ENCODE data around the gene CDH2. TPM values are rescaled to one million over a fixed set of nuclear protein-coding genes. Genes with fewer than 3 reads are reported as not detected.

Gene CDH2
- total and polyA plus RNA-seq, 4 donors = 14.2 to 49.5 (median 26.4) TPM

- no peak overlapping the region for H3K27ac ChIP-seq (ENCODE audit: low read depth in 1 of 2, low read length in 2 of 2)
- no peak for DNase-seq (ENCODE audit: low spot score)
- peaks cover 0 to 39% (median 29%) of the 10 kb centered on the region in 4 donors for H3K4me1 ChIP-seq (ENCODE audit: control insufficient read depth in 4 of 4, insufficient read depth in 4 of 4, low read length in 3 of 4)
- WGBS = 86% methylated on average over 3 of the region's 3 CpGs
- H3K36me3 ChIP-seq (ENCODE audit: control insufficient read depth in 4 of 4, insufficient read depth in 3 of 4, low read depth in 1 of 4, low read length in 3 of 4) = no peaks in the 10 kb centered on the region
- H3K4me3 ChIP-seq (ENCODE audit: low read depth in 1 of 3, low read length in 3 of 3) = no peak overlapping the region
- H3K9ac ChIP-seq (ENCODE audit: low read depth in 1 of 2, low read length in 2 of 2) = no peak overlapping the region
- H3K9me3 ChIP-seq (ENCODE audit: control insufficient read depth in 4 of 4, low read length in 3 of 4) = no peaks in the 10 kb centered on the region
- no peak for TF ChIP-seq TAF1 (conservative IDR thresholded peaks at IDR 0.05)
- TF ChIP-seq FOXA1 (IDR thresholded peaks at IDR 0.05) = no peak
- no peak for TF ChIP-seq ATF3 (IDR thresholded peaks at IDR 0.05)
- TF ChIP-seq SP1 (IDR thresholded peaks at IDR 0.05) = no peak
- no peak for TF ChIP-seq NR2F2 (IDR thresholded peaks at IDR 0.05)
- TF ChIP-seq HNF4G (IDR thresholded peaks at IDR 0.05) = no peak
- no peak for TF ChIP-seq HNF4A (conservative IDR thresholded peaks at IDR 0.05)
- no peak for TF ChIP-seq GABPA (IDR thresholded peaks at IDR 0.05 in 1 of 2, conservative IDR thresholded peaks at IDR 0.05 in 1 of 2)
- no peak for TF ChIP-seq ZBTB33 (IDR thresholded peaks at IDR 0.05)
- no peak for TF ChIP-seq EGR1 (IDR thresholded peaks at IDR 0.05; ENCODE audit: low read depth in 2 of 2)
- no peaks in the 10 kb centered on the region for H3K27me3 ChIP-seq (ENCODE audit: control insufficient read depth in 4 of 4, insufficient read depth in 4 of 4, low read length in 3 of 4)
Measured at GRCh38 chr18:28113271-28114029, 63.5 kb downstream of the CDH2 start.

GRCh38 chr18:28112056-28112470 is 64.9 kb downstream of the CDH2 start:
- H3K4me1 ChIP-seq (ENCODE audit: control insufficient read depth in 4 of 4, insufficient read depth in 4 of 4, low read length in 3 of 4) = peaks cover 5 to 41% (median 33%) of the 10 kb centered on the region in 4 donors
- H3K4me3 ChIP-seq (ENCODE audit: low read depth in 1 of 3, low read length in 3 of 3) = no peak overlapping the region
- no peaks in the 10 kb centered on the region for H3K9me3 ChIP-seq (ENCODE audit: control insufficient read depth in 4 of 4, low read length in 3 of 4)
- WGBS = 73% methylated on average over 5 of the region's 5 CpGs
- no peaks in the 10 kb centered on the region for H3K27me3 ChIP-seq (ENCODE audit: control insufficient read depth in 4 of 4, insufficient read depth in 4 of 4, low read length in 3 of 4)
- H3K9ac ChIP-seq (ENCODE audit: low read depth in 1 of 2, low read length in 2 of 2) = no peak overlapping the region
- H3K36me3 ChIP-seq (ENCODE audit: control insufficient read depth in 4 of 4, insufficient read depth in 3 of 4, low read depth in 1 of 4, low read length in 3 of 4) = no peaks in the 10 kb centered on the region
- no peak for TF ChIP-seq TAF1 (conservative IDR thresholded peaks at IDR 0.05)
- no peak for TF ChIP-seq NR2F2 (IDR thresholded peaks at IDR 0.05)
- TF ChIP-seq RAD21 (IDR thresholded peaks at IDR 0.05) = peak in 1 of 2 donors; percentile 7
- no peak for TF ChIP-seq ATF3 (IDR thresholded peaks at IDR 0.05)
- TF ChIP-seq MAX (IDR thresholded peaks at IDR 0.05) = no peak
- TF ChIP-seq HNF4A (conservative IDR thresholded peaks at IDR 0.05) = no peak
- peak; percentile 11 to 30 for TF ChIP-seq JUND (IDR thresholded peaks at IDR 0.05)
- H3K27ac ChIP-seq (ENCODE audit: low read depth in 1 of 2, low read length in 2 of 2) = peak overlapping the region in 1 of 2 donors; percentile 48
- DNase-seq (ENCODE audit: low spot score) = no peak

GRCh38 chr18:28110924-28111323 is 66.0 kb downstream of the CDH2 start:
- Histone ChIP-seq H3K9me3 (ENCODE audit: control insufficient read depth in 4 of 4, low read length in 3 of 4) (no peaks in the 10 kb centered on the region), H3K4me1 (ENCODE audit: control insufficient read depth in 4 of 4, insufficient read depth in 4 of 4, low read length in 3 of 4) (peaks cover 5 to 33% (median 25%) of the 10 kb centered on the region in 4 donors), H3K36me3 (ENCODE audit: control insufficient read depth in 4 of 4, insufficient read depth in 3 of 4, low read depth in 1 of 4, low read length in 3 of 4) (no peaks in the 10 kb centered on the region), H3K27ac (ENCODE audit: low read depth in 1 of 2, low read length in 2 of 2) (no peak overlapping the region), H3K9ac (ENCODE audit: low read depth in 1 of 2, low read length in 2 of 2) (no peak overlapping the region), H3K4me3 (ENCODE audit: low read depth in 1 of 3, low read length in 3 of 3) (no peak overlapping the region), H3K27me3 (ENCODE audit: control insufficient read depth in 4 of 4, insufficient read depth in 4 of 4, low read length in 3 of 4) (no peaks in the 10 kb centered on the region)
- TF ChIP-seq JUND (IDR thresholded peaks at IDR 0.05) (no peak), HNF4A (conservative IDR thresholded peaks at IDR 0.05) (no peak), GABPA (IDR thresholded peaks at IDR 0.05 in 1 of 2, conservative IDR thresholded peaks at IDR 0.05 in 1 of 2) (no peak), HNF4G (IDR thresholded peaks at IDR 0.05) (no peak), CTCF (IDR thresholded peaks at IDR 0.05; ENCODE audit: low read depth, low read length, missing input control) (no peak), NR2F2 (IDR thresholded peaks at IDR 0.05) (no peak), RXRA (IDR thresholded peaks at IDR 0.05) (no peak), FOXA1 (IDR thresholded peaks at IDR 0.05) (no peak)
- WGBS = 87% methylated on average over 9 of the region's 9 CpGs
- no peak for DNase-seq (ENCODE audit: low spot score)
